SKM-1 treated with dmso at 0.1 percent for 144 hours (cell line): Measurements from ENCODE around the gene HS6ST1.

ENCODE experiments used
- DNase-seq: peaks from one replicate; lab custom pipeline; 2025; ENCODE audit not compliant: unreplicated experiment; lab: John Stamatoyannopoulos, UW

Gene HS6ST1

GRCh38 chr2:128348701-128349100, 30.0 kb upstream of the HS6ST1 start:
- no peak for DNase-seq

GRCh38 chr2:128347701-128348539, 29.3 kb upstream of the HS6ST1 start:
- no peak for DNase-seq

- no peak for DNase-seq
These were observed 28.5 kb upstream of the HS6ST1 start for GRCh38 chr2:128347171-128347558.

GRCh38 chr2:128346291-128347170, 27.9 kb upstream of the HS6ST1 start:
- DNase-seq: no peak

- no peak for DNase-seq
These were observed 26.9 kb upstream of the HS6ST1 start for GRCh38 chr2:128345436-128346165.

GRCh38 chr2:128344101-128344500, 25.4 kb upstream of the HS6ST1 start:
- DNase-seq: no peak

- no peak for DNase-seq
These were observed 24.8 kb upstream of the HS6ST1 start for GRCh38 chr2:128343459-128343858.

- DNase-seq: no peak
These were observed 23.9 kb upstream of the HS6ST1 start for GRCh38 chr2:128342550-128342949.

GRCh38 chr2:128341621-128342020, 23.0 kb upstream of the HS6ST1 start:
- DNase-seq: no peak

- no peak for DNase-seq
These were observed 13.5 kb upstream of the HS6ST1 start for GRCh38 chr2:128332091-128332634.

- DNase-seq: no peak
These were observed 11.9 kb upstream of the HS6ST1 start for GRCh38 chr2:128330583-128330982.

- DNase-seq: no peak
These were observed 10.9 kb upstream of the HS6ST1 start for GRCh38 chr2:128329607-128330006.

- DNase-seq: no peak
These were observed 8.7 kb upstream of the HS6ST1 start for GRCh38 chr2:128327180-128327964.

GRCh38 chr2:128326346-128326745, 7.7 kb upstream of the HS6ST1 start:
- DNase-seq: no peak

GRCh38 chr2:128325611-128326181, 7.0 kb upstream of the HS6ST1 start:
- DNase-seq: no peak

- no peak for DNase-seq
These were observed 6.3 kb upstream of the HS6ST1 start for GRCh38 chr2:128324897-128325410.

GRCh38 chr2:128324008-128324896, 5.6 kb upstream of the HS6ST1 start:
- DNase-seq: no peak

- DNase-seq: no peak
These were observed 4.9 kb upstream of the HS6ST1 start for GRCh38 chr2:128323555-128323931.
